ENCODE data around the gene LPCAT2.

DNA sequence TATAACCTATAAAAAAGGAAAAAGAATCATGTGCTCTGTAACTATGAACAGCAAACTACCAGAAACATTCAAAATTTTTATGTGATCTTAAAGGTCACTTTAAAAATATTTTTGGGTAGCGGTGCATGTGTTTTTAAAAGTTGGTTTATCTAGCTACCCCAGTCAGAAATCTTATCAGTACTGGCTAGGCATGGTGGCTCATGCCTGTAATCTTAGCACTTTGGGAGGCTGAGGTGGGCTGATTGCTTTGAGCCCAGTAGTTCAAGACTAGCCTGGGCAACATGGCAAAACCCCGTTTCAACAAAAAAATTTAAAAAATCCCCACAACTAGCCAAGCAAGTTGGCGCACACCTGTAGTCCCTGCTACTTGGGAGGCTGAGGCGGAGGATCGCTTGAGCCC is 61.3 kb downstream of the LPCAT2 start:
- TF ChIP-seq, protein P1, sequence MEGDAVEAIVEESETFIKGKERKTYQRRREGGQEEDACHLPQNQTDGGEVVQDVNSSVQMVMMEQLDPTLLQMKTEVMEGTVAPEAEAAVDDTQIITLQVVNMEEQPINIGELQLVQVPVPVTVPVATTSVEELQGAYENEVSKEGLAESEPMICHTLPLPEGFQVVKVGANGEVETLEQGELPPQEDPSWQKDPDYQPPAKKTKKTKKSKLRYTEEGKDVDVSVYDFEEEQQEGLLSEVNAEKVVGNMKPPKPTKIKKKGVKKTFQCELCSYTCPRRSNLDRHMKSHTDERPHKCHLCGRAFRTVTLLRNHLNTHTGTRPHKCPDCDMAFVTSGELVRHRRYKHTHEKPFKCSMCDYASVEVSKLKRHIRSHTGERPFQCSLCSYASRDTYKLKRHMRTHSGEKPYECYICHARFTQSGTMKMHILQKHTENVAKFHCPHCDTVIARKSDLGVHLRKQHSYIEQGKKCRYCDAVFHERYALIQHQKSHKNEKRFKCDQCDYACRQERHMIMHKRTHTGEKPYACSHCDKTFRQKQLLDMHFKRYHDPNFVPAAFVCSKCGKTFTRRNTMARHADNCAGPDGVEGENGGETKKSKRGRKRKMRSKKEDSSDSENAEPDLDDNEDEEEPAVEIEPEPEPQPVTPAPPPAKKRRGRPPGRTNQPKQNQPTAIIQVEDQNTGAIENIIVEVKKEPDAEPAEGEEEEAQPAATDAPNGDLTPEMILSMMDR (IDR thresholded peaks at IDR 0.05; ENCODE audit: low read depth, low read length, missing input control), result no peak
- TF ChIP-seq FOXA1 (IDR thresholded peaks at IDR 0.05), result no peak
- TF ChIP-seq, protein P2, sequence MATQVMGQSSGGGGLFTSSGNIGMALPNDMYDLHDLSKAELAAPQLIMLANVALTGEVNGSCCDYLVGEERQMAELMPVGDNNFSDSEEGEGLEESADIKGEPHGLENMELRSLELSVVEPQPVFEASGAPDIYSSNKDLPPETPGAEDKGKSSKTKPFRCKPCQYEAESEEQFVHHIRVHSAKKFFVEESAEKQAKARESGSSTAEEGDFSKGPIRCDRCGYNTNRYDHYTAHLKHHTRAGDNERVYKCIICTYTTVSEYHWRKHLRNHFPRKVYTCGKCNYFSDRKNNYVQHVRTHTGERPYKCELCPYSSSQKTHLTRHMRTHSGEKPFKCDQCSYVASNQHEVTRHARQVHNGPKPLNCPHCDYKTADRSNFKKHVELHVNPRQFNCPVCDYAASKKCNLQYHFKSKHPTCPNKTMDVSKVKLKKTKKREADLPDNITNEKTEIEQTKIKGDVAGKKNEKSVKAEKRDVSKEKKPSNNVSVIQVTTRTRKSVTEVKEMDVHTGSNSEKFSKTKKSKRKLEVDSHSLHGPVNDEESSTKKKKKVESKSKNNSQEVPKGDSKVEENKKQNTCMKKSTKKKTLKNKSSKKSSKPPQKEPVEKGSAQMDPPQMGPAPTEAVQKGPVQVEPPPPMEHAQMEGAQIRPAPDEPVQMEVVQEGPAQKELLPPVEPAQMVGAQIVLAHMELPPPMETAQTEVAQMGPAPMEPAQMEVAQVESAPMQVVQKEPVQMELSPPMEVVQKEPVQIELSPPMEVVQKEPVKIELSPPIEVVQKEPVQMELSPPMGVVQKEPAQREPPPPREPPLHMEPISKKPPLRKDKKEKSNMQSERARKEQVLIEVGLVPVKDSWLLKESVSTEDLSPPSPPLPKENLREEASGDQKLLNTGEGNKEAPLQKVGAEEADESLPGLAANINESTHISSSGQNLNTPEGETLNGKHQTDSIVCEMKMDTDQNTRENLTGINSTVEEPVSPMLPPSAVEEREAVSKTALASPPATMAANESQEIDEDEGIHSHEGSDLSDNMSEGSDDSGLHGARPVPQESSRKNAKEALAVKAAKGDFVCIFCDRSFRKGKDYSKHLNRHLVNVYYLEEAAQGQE (IDR thresholded peaks at IDR 0.05), result no peak

All from liver (tissue), 2 donors.